Activated naive CD4-positive, alpha-beta T cell treated with anti-CD3 and anti-CD28 coated beads for 36 hours (primary cell): ENCODE data around the gene KANK4. TPM values are rescaled to one million over a fixed set of nuclear protein-coding genes. Genes with fewer than 3 reads are reported as not detected.

Experiments used
- CTCF ChIA-PET: fragments of 350-600 bp; sonication (Branson Sonifier 250); formaldehyde crosslinking; loops from one replicate; lab custom pipeline; 2021; ENCODE audit warnings: antibody characterized with exemption; lab: Charles Lee
- DNase-seq: peaks from one replicate; pipeline ENCODE4 v3.0.0-alpha.2; 2020
- H3K27ac Mint-ChIP-seq: one replicate; pipeline ENCODE4 v1.8.0; 2021; ENCODE audit warnings: mild to moderate bottlenecking, mixed read lengths
- H3K27me3 Mint-ChIP-seq: one replicate; pipeline ENCODE4 v1.8.0; 2021; ENCODE audit warnings: low read depth, mixed read lengths
- H3K36me3 Mint-ChIP-seq: one replicate; pipeline ENCODE4 v1.8.0; 2021; ENCODE audit warnings: low read depth, mixed read lengths
- H3K4me1 Mint-ChIP-seq: one replicate; pipeline ENCODE4 v1.8.0; 2021; ENCODE audit warnings: low read depth, mixed read lengths
- H3K4me3 Mint-ChIP-seq: one replicate; pipeline ENCODE4 v1.8.0; 2021; ENCODE audit warnings: mild to moderate bottlenecking, moderate library complexity, mixed read lengths
- H3K9me3 Mint-ChIP-seq: one replicate; pipeline ENCODE4 v1.8.0; 2021; ENCODE audit warnings: mixed read lengths
- intact Hi-C: fragments of 100-400 bp; cut with micrococcal nuclease; formaldehyde crosslinking; loops from one replicate; pipeline ENCODE4 v1.15.1; 2023
- total RNA-seq, 2 experiments: library from RNA; stranded (reverse); gene quantifications; one replicate each; pipeline ENCODE4 v1.2.3, GENCODE V29; 2021

The KANK4 gene
- total RNA-seq, 2 experiments from 2014 or later = not detected

GRCh38 chr1:62288224-62288623 lies 31.0 kb downstream of the KANK4 start:
- Mint-ChIP-seq H3K36me3 (no peaks in the 10 kb centered on the region), H3K27ac (no peak overlapping the region), H3K27me3 (peaks cover 8% of the 10 kb centered on the region), H3K4me3 (no peak overlapping the region), H3K9me3 (no peaks in the 10 kb centered on the region), H3K4me1 (peaks cover 3% of the 10 kb centered on the region)
- CTCF ChIA-PET = no interaction called here
- no peak for DNase-seq
- intact Hi-C loops = no loop called here

- H3K36me3 Mint-ChIP-seq = no peaks in the 10 kb centered on the region
- CTCF ChIA-PET = no interaction called here
These were observed 32.4 kb downstream of the KANK4 start for GRCh38 chr1:62286786-62287224.

GRCh38 chr1:62285984-62286785 lies 33.0 kb downstream of the KANK4 start:
- intact Hi-C loops = no loop called here
- CTCF ChIA-PET = no interaction called here
- H3K27ac Mint-ChIP-seq = no peak overlapping the region
- DNase-seq = no peak
- H3K9me3 Mint-ChIP-seq = no peaks in the 10 kb centered on the region
- no peak overlapping the region for H3K4me3 Mint-ChIP-seq
- H3K36me3 Mint-ChIP-seq = no peaks in the 10 kb centered on the region
- peaks cover 8% of the 10 kb centered on the region for H3K27me3 Mint-ChIP-seq
- peaks cover 3% of the 10 kb centered on the region for H3K4me1 Mint-ChIP-seq

More at GRCh38 chr1:62286786-62287224, 32.4 kb downstream of the KANK4 start:
- Mint-ChIP-seq H3K4me3 (no peak overlapping the region), H3K27ac (no peak overlapping the region), H3K27me3 (peaks cover 8% of the 10 kb centered on the region), H3K4me1 (peaks cover 3% of the 10 kb centered on the region), H3K9me3 (no peaks in the 10 kb centered on the region)
- intact Hi-C loops = no loop called here
- DNase-seq = no peak

- H3K27me3 Mint-ChIP-seq = peaks cover 8% of the 10 kb centered on the region
- CTCF ChIA-PET = interaction anchor here (1.4 kb wide), 1 partner anchor 109 kb away, joined by 3 read pairs; no protein-coding TSS in a partner anchor
- no peak for DNase-seq
- peaks cover 3% of the 10 kb centered on the region for H3K9me3 Mint-ChIP-seq
- H3K36me3 Mint-ChIP-seq = no peaks in the 10 kb centered on the region
- H3K4me3 Mint-ChIP-seq = no peak overlapping the region
- no peak overlapping the region for H3K27ac Mint-ChIP-seq
- intact Hi-C loops = no loop called here
- H3K4me1 Mint-ChIP-seq = peaks cover 3% of the 10 kb centered on the region
These were observed 33.8 kb downstream of the KANK4 start for GRCh38 chr1:62285440-62285839.

GRCh38 chr1:62283986-62284385 lies 35.2 kb downstream of the KANK4 start:
- peaks cover 8% of the 10 kb centered on the region for H3K27me3 Mint-ChIP-seq
- intact Hi-C loops = no loop called here
- CTCF ChIA-PET = interaction anchor here (1.0 kb wide), 1 partner anchor 123 kb away, joined by 4 read pairs; no protein-coding TSS in a partner anchor

GRCh38 chr1:62282909-62283755 lies 36.1 kb downstream of the KANK4 start:
- peaks cover 3% of the 10 kb centered on the region for H3K9me3 Mint-ChIP-seq
- H3K4me3 Mint-ChIP-seq = no peak overlapping the region
- intact Hi-C loops = no loop called here
- CTCF ChIA-PET = no interaction called here
- H3K27me3 Mint-ChIP-seq = peaks cover 8% of the 10 kb centered on the region
- no peak for DNase-seq
- H3K27ac Mint-ChIP-seq = no peak overlapping the region
- peaks cover 3% of the 10 kb centered on the region for H3K4me1 Mint-ChIP-seq
- no peaks in the 10 kb centered on the region for H3K36me3 Mint-ChIP-seq

More at GRCh38 chr1:62283986-62284385, 35.2 kb downstream of the KANK4 start:
- DNase-seq = no peak
- no peaks in the 10 kb centered on the region for H3K36me3 Mint-ChIP-seq
- peaks cover 3% of the 10 kb centered on the region for H3K4me1 Mint-ChIP-seq
- no peak overlapping the region for H3K4me3 Mint-ChIP-seq
- H3K9me3 Mint-ChIP-seq = peaks cover 3% of the 10 kb centered on the region
- H3K27ac Mint-ChIP-seq = no peak overlapping the region

- Mint-ChIP-seq H3K4me1 (peaks cover 3% of the 10 kb centered on the region), H3K36me3 (peaks cover 2% of the 10 kb centered on the region), H3K27ac (no peak overlapping the region), H3K27me3 (peaks cover 8% of the 10 kb centered on the region), H3K4me3 (no peak overlapping the region), H3K9me3 (peaks cover 9% of the 10 kb centered on the region)
- DNase-seq = no peak
- CTCF ChIA-PET = no interaction called here
- intact Hi-C loops = no loop called here
These were observed 37.2 kb downstream of the KANK4 start for GRCh38 chr1:62281922-62282555.

- no peak overlapping the region for H3K27ac Mint-ChIP-seq
- H3K27me3 Mint-ChIP-seq = peaks cover 4% of the 10 kb centered on the region
- intact Hi-C loops = no loop called here
- CTCF ChIA-PET = no interaction called here
- peaks cover 2% of the 10 kb centered on the region for H3K36me3 Mint-ChIP-seq
- no peak for DNase-seq
- no peaks in the 10 kb centered on the region for H3K4me1 Mint-ChIP-seq
- H3K4me3 Mint-ChIP-seq = no peak overlapping the region
- H3K9me3 Mint-ChIP-seq = peaks cover 11% of the 10 kb centered on the region
These were observed 38.2 kb downstream of the KANK4 start for GRCh38 chr1:62280960-62281465.

GRCh38 chr1:62280150-62280549 lies 39.1 kb downstream of the KANK4 start:
- Mint-ChIP-seq H3K4me3 (no peak overlapping the region), H3K9me3 (peaks cover 11% of the 10 kb centered on the region), H3K27ac (no peak overlapping the region), H3K4me1 (no peaks in the 10 kb centered on the region), H3K27me3 (no peaks in the 10 kb centered on the region), H3K36me3 (peaks cover 2% of the 10 kb centered on the region)
- intact Hi-C loops = no loop called here
- CTCF ChIA-PET = no interaction called here
- no peak for DNase-seq

GRCh38 chr1:62276791-62277190 lies 42.4 kb downstream of the KANK4 start:
- Mint-ChIP-seq H3K36me3 (peaks cover 2% of the 10 kb centered on the region), H3K27me3 (no peaks in the 10 kb centered on the region), H3K4me3 (no peak overlapping the region), H3K4me1 (peaks cover 17% of the 10 kb centered on the region), H3K9me3 (peaks cover 11% of the 10 kb centered on the region), H3K27ac (no peak overlapping the region)
- intact Hi-C loops = no loop called here
- CTCF ChIA-PET = interaction anchor here (0.7 kb wide), 1 partner anchor 101 kb away, joined by 3 read pairs; no protein-coding TSS in a partner anchor
- no peak for DNase-seq

GRCh38 chr1:62274496-62275485 lies 44.4 kb downstream of the KANK4 start:
- H3K4me3 Mint-ChIP-seq = no peak overlapping the region
- peaks cover 23% of the 10 kb centered on the region for H3K4me1 Mint-ChIP-seq
- intact Hi-C loops = no loop called here
- no peaks in the 10 kb centered on the region for H3K27me3 Mint-ChIP-seq
- H3K9me3 Mint-ChIP-seq = peaks cover 8% of the 10 kb centered on the region
- CTCF ChIA-PET = no interaction called here
- peaks cover 2% of the 10 kb centered on the region for H3K36me3 Mint-ChIP-seq
- DNase-seq = no peak
- H3K27ac Mint-ChIP-seq = no peak overlapping the region
